HepG2 (cell line): Measurements from ENCODE around the gene ALOXE3. TPM values are rescaled to one million over a fixed set of nuclear protein-coding genes. Genes with fewer than 3 reads are reported as not detected.

Source experiments
- ARHGAP35 ChIP-seq: sonication (generic); formaldehyde crosslinking; IDR thresholded peaks from 2 replicates; pipeline ENCODE4 v1.9.0; 2022; ENCODE audit warnings: mild to moderate bottlenecking, inconsistent platforms, moderate library complexity, missing genetic modification reagents, borderline replicate concordance
- BHLHE40 ChIP-seq: IDR thresholded peaks from 2 replicates; pipeline ENCODE4 v1.6.1; 2011; ENCODE audit warnings: low read length, improper control_type of control experiment
- CENPBD1 ChIP-seq: sonication (generic); formaldehyde crosslinking; IDR thresholded peaks from 2 replicates; pipeline ENCODE4 v1.8.0; 2022; ENCODE audit warnings: missing genetic modification reagents, low read depth, mild to moderate bottlenecking, borderline replicate concordance
- FOXA3 ChIP-seq: IDR thresholded peaks from 2 replicates; pipeline ENCODE4 v1.6.1; 2016; ENCODE audit warnings: missing genetic modification reagents, missing compliant biosample characterization
- FOXC1 ChIP-seq: sonication (generic); formaldehyde crosslinking; IDR thresholded peaks from 2 replicates; pipeline ENCODE4 v1.8.0; 2022; ENCODE audit warnings: mild to moderate bottlenecking, missing genetic modification reagents, borderline replicate concordance
- FOXO1 ChIP-seq: sonication (generic); formaldehyde crosslinking; IDR thresholded peaks from 2 replicates; pipeline ENCODE4 v1.4.0; 2020; ENCODE audit warnings: missing genetic modification reagents
- ISX ChIP-seq: sonication (generic); formaldehyde crosslinking; conservative IDR thresholded peaks from 2 replicates; pipeline ENCODE4 v1.5.0; 2020; ENCODE audit warnings: missing genetic modification reagents
- KIAA2018 ChIP-seq: sonication (generic); formaldehyde crosslinking; IDR thresholded peaks from 2 replicates; pipeline ENCODE4 v1.5.0; 2020; ENCODE audit warnings: mild to moderate bottlenecking, missing genetic modification reagents, borderline replicate concordance
- MXD1 ChIP-seq: sonication (generic); formaldehyde crosslinking; IDR thresholded peaks from 2 replicates; pipeline ENCODE4 v1.4.0; 2020; ENCODE audit warnings: mild to moderate bottlenecking, missing genetic modification reagents
- POLR2G ChIP-seq: fragments of 200-400 bp; formaldehyde crosslinking; IDR thresholded peaks from 2 replicates; pipeline ENCODE4 v1.6.1; 2018; ENCODE audit warnings: mild to moderate bottlenecking, low read depth, low read length, moderate library complexity
- RAD51 ChIP-seq: fragments of 450-650 bp; IDR thresholded peaks from 2 replicates; pipeline ENCODE4 v1.6.1; 2016; ENCODE audit warnings: borderline replicate concordance
- SP1 ChIP-seq, 2 experiments: fragments of 450-650 bp in 1 of 2; sonication (generic) in 1 of 2; formaldehyde crosslinking in 1 of 2; IDR thresholded peaks; 2 replicates each; pipeline versions ENCODE4 v1.4.0 to v1.6.1; 2016 to 2020; ENCODE audit warnings: missing genetic modification reagents in 1 of 2
- ZBTB43 ChIP-seq: sonication (generic); formaldehyde crosslinking; conservative IDR thresholded peaks from 2 replicates; pipeline ENCODE4 v1.4.0; 2020; ENCODE audit warnings: missing genetic modification reagents
- ZNF281 ChIP-seq: sonication (generic); formaldehyde crosslinking; IDR thresholded peaks from 2 replicates; pipeline ENCODE4 v1.4.0; 2020; ENCODE audit warnings: missing genetic modification reagents, borderline replicate concordance
- ZNF598 ChIP-seq: sonication (generic); formaldehyde crosslinking; IDR thresholded peaks from 2 replicates; pipeline ENCODE4 v1.5.1; 2020; ENCODE audit warnings: mild to moderate bottlenecking, missing genetic modification reagents, borderline replicate concordance
- polyA plus RNA-seq, 8 experiments: library from polyadenylated mRNA; depleted of rRNA in 3 of 8; stranded (reverse) in 7 of 8; unstranded in 1 of 8; fragments of >200 nt; fragmentation: Illumina TruSeq in 4 of 8; extraction: Trizol in 4 of 8; gene quantifications; 2 replicates each; pipeline versions ENCODE4 v1.2.1 to v1.2.3, GENCODE V29; 2011 to 2016; ENCODE audit warnings: low read depth in 4 of 8, missing spikeins in 1 of 8, mixed read lengths in 1 of 8; ENCODE audit not compliant: insufficient read depth in 1 of 8
- total RNA-seq, 5 experiments: library from RNA; depleted of rRNA; stranded (reverse); fragments of >200 nt; fragmentation: Illumina TruSeq; extraction: Trizol; gene quantifications; 2 replicates each; pipeline ENCODE4 v1.2.3, GENCODE V29; 2016; ENCODE audit warnings: low read depth in 1 of 5

ALOXE3 gene
- total and polyA plus RNA-seq, 2 of the 13 experiments (the other 11 are each of a cell fraction or from before 2014, with no cell fraction given), result 0.07 TPM; not detected in 1

GRCh38 chr17:8152112-8152775 lies 33.9 kb upstream of the ALOXE3 start, which contains the start of gene PER1 (continued):
- no peak for TF ChIP-seq KIAA2018 (CRISPR knock-in tag)
- TF ChIP-seq FOXO1 (CRISPR knock-in tag), result no peak
- 0 out of 2 replicates have a peak, but pooled peaks have one; percentile 20 for TF ChIP-seq ZNF598 (CRISPR knock-in tag)
- TF ChIP-seq RAD51, result no peak
- no peak for TF ChIP-seq CENPBD1 (CRISPR knock-in tag)
- TF ChIP-seq BHLHE40, result no peak
- TF ChIP-seq SP1 (IDR thresholded peaks at IDR 0.05), result no peak
- peak; percentile 52 for TF ChIP-seq SP1 (CRISPR knock-in tag; IDR thresholded peaks at IDR 0.05)
- peak; percentile 53; the same call in 1 of the 2 replicates for TF ChIP-seq POLR2G
- TF ChIP-seq MXD1 (CRISPR knock-in tag), result peak; percentile 35; the same call in 1 of the 2 replicates
- 0 out of 2 replicates have a peak, but pooled peaks have one; percentile 22 for TF ChIP-seq FOXA3 (CRISPR knock-in tag)
- no peak for TF ChIP-seq ARHGAP35 (CRISPR knock-in tag)
- TF ChIP-seq FOXC1 (CRISPR knock-in tag), result no peak; the same call in 1 of the 2 replicates
- no peak for TF ChIP-seq ZBTB43 (CRISPR knock-in tag)
- TF ChIP-seq ZNF281 (CRISPR knock-in tag), result peak; percentile 25; the same call in 1 of the 2 replicates
- TF ChIP-seq ISX (CRISPR knock-in tag), result no peak
